TTC549 (cell line): ENCODE measurements around the gene POLA1.

Experiments used
- FAIRE-seq: peaks from 2 replicates; lab custom pipeline; 2012; peaks lifted over from hg19 to GRCh38; lab: Jason Lieb, UNC

The POLA1 gene

GRCh38 chrX:25028726-25029125 is 335.0 kb downstream of the POLA1 start:
- no peak for FAIRE-seq

GRCh38 chrX:25029288-25029825 is 335.6 kb downstream of the POLA1 start:
- FAIRE-seq = no peak

- FAIRE-seq = no peak
These were observed 341.2 kb downstream of the POLA1 start for GRCh38 chrX:25034889-25035288.

GRCh38 chrX:25039036-25039435 is 345.3 kb downstream of the POLA1 start:
- no peak for FAIRE-seq

GRCh38 chrX:25043192-25043591 is 349.5 kb downstream of the POLA1 start:
- no peak for FAIRE-seq
